Chondrocyte (in vitro differentiated cells): ENCODE data around the gene GDPGP1. TPM values are rescaled to one million over a fixed set of nuclear protein-coding genes. Genes with fewer than 3 reads are reported as not detected.

ENCODE experiments used
- DNase-seq: peaks from one replicate; pipeline ENCODE4 v3.0.0; 2021; ENCODE audit warnings: mixed read lengths, low spot score
- H3K27ac Mint-ChIP-seq: one replicate; pipeline ENCODE4 v1.8.0; 2021; ENCODE audit warnings: mild to moderate bottlenecking, moderate library complexity, mixed read lengths; ENCODE audit not compliant: unreplicated experiment
- H3K27me3 Mint-ChIP-seq: 2 replicates; pipeline ENCODE4 v1.8.0; 2021; ENCODE audit warnings: low read depth, mixed read lengths
- H3K36me3 Mint-ChIP-seq: 2 replicates; pipeline ENCODE4 v1.8.0; 2021; ENCODE audit warnings: low read depth, mixed read lengths
- H3K4me1 Mint-ChIP-seq: 2 replicates; pipeline ENCODE4 v1.8.0; 2021; ENCODE audit warnings: low read depth, mild to moderate bottlenecking, mixed read lengths
- H3K4me3 Mint-ChIP-seq: one replicate; pipeline ENCODE4 v1.8.0; 2021; ENCODE audit warnings: mild to moderate bottlenecking, moderate library complexity, mixed read lengths; ENCODE audit not compliant: unreplicated experiment
- H3K9me3 Mint-ChIP-seq: 2 replicates; pipeline ENCODE4 v1.8.0; 2021; ENCODE audit warnings: low read depth, mixed read lengths
- CTCF ChIP-seq: fragments of 200-600 bp; sonication (generic); IDR thresholded peaks from 2 replicates; pipeline ENCODE4 v1.5.0; 2021; ENCODE audit warnings: antibody characterized with exemption, mild to moderate bottlenecking, moderate library complexity
- total RNA-seq: library from RNA; stranded (reverse); gene quantifications from 3 replicates; pipeline ENCODE4 v1.2.1, GENCODE V29; 2021

The GDPGP1 gene
- total RNA-seq, 1 donor from 2014 or later: 5.8 TPM

- TF ChIP-seq CTCF: no peak
- H3K27me3 Mint-ChIP-seq: no peaks in the 10 kb centered on the region
- H3K4me3 Mint-ChIP-seq: no peak overlapping the region
- no peak overlapping the region for H3K27ac Mint-ChIP-seq
- H3K9me3 Mint-ChIP-seq: no peaks in the 10 kb centered on the region
- H3K36me3 Mint-ChIP-seq: peaks cover 4% of the 10 kb centered on the region
- no peak for DNase-seq
- H3K4me1 Mint-ChIP-seq: peaks cover 7% of the 10 kb centered on the region
These were observed 21.5 kb upstream of the GDPGP1 start for GRCh38 chr15:90212221-90213098.

GRCh38 chr15:90213122-90213817 is 20.7 kb upstream of the GDPGP1 start:
- H3K27ac Mint-ChIP-seq: peak overlapping the region; percentile 45
- H3K36me3 Mint-ChIP-seq: peaks cover 4% of the 10 kb centered on the region
- no peak for DNase-seq
- no peaks in the 10 kb centered on the region for H3K9me3 Mint-ChIP-seq
- no peaks in the 10 kb centered on the region for H3K27me3 Mint-ChIP-seq
- peaks cover 7% of the 10 kb centered on the region for H3K4me1 Mint-ChIP-seq
- TF ChIP-seq CTCF: no peak
- no peak overlapping the region for H3K4me3 Mint-ChIP-seq

GRCh38 chr15:90213818-90214204 is 20.2 kb upstream of the GDPGP1 start:
- Mint-ChIP-seq H3K27me3 (no peaks in the 10 kb centered on the region), H3K27ac (no peak overlapping the region), H3K9me3 (no peaks in the 10 kb centered on the region), H3K4me1 (peaks cover 7% of the 10 kb centered on the region), H3K4me3 (no peak overlapping the region), H3K36me3 (peaks cover 4% of the 10 kb centered on the region)
- DNase-seq: no peak
- no peak for TF ChIP-seq CTCF

GRCh38 chr15:90214553-90215196 is 19.3 kb upstream of the GDPGP1 start:
- H3K4me3 Mint-ChIP-seq: no peak overlapping the region
- H3K36me3 Mint-ChIP-seq: peaks cover 4% of the 10 kb centered on the region
- no peak for DNase-seq
- no peak overlapping the region for H3K27ac Mint-ChIP-seq
- no peaks in the 10 kb centered on the region for H3K27me3 Mint-ChIP-seq
- TF ChIP-seq CTCF: peak; percentile 60
- H3K4me1 Mint-ChIP-seq: peaks cover 7% of the 10 kb centered on the region
- no peaks in the 10 kb centered on the region for H3K9me3 Mint-ChIP-seq
